HK-2 (cell line): ENCODE results near the gene ZBTB16.

Source experiments
- DNase-seq: peaks from one replicate; pipeline ENCODE4 v3.0.0-alpha.2; 2018; ENCODE audit not compliant: unreplicated experiment

The ZBTB16 gene

GRCh38 chr11:114213622-114214021 is 154.1 kb downstream of the ZBTB16 start:
- no peak for DNase-seq

- no peak for DNase-seq
These were observed 155.9 kb downstream of the ZBTB16 start for GRCh38 chr11:114215428-114215827.

- no peak for DNase-seq
These were observed 156.6 kb downstream of the ZBTB16 start for GRCh38 chr11:114215871-114216795.

- DNase-seq, result no peak
These were observed 157.3 kb downstream of the ZBTB16 start for GRCh38 chr11:114216796-114217180.

- DNase-seq, result no peak
These were observed 159.0 kb downstream of the ZBTB16 start for GRCh38 chr11:114218508-114218907.

- no peak for DNase-seq
These were observed 160.2 kb downstream of the ZBTB16 start for GRCh38 chr11:114219559-114220349.

- no peak for DNase-seq
These were observed 161.5 kb downstream of the ZBTB16 start for GRCh38 chr11:114221037-114221436.

- DNase-seq, result no peak
These were observed 166.2 kb downstream of the ZBTB16 start for GRCh38 chr11:114225661-114226060.

GRCh38 chr11:114226356-114226755 is 166.8 kb downstream of the ZBTB16 start:
- DNase-seq, result no peak

- no peak for DNase-seq
These were observed 169.2 kb downstream of the ZBTB16 start for GRCh38 chr11:114228435-114229411.

- DNase-seq, result no peak
These were observed 170.7 kb downstream of the ZBTB16 start for GRCh38 chr11:114230031-114230704.

GRCh38 chr11:114232400-114233059 is 173.0 kb downstream of the ZBTB16 start:
- DNase-seq, result no peak

- DNase-seq, result no peak
These were observed 174.2 kb downstream of the ZBTB16 start for GRCh38 chr11:114233755-114234154.

- no peak for DNase-seq
These were observed 177.3 kb downstream of the ZBTB16 start for GRCh38 chr11:114236829-114237228.

GRCh38 chr11:114237321-114238280 is 178.1 kb downstream of the ZBTB16 start:
- DNase-seq, result no peak

GRCh38 chr11:114239753-114240161 is 180.2 kb downstream of the ZBTB16 start:
- DNase-seq, result no peak

GRCh38 chr11:114242032-114242431 is 182.5 kb downstream of the ZBTB16 start:
- no peak for DNase-seq

- DNase-seq, result no peak
These were observed 184.2 kb downstream of the ZBTB16 start for GRCh38 chr11:114243461-114244372.
